Keratinocyte (primary cell): ENCODE data around the gene PRKCA. TPM values are rescaled to one million over a fixed set of nuclear protein-coding genes. Genes with fewer than 3 reads are reported as not detected.

Experiments
- DNase-seq: peaks from one replicate; pipeline ENCODE4 v3.0.0-alpha.2; 2011; ENCODE audit warnings: low read depth, missing footprints, low spot score
- FAIRE-seq: peaks from 2 replicates; lab custom pipeline; 2011; peaks lifted over from hg19 to GRCh38; lab: Jason Lieb, UNC
- H2AFZ ChIP-seq: 2 replicates; pipeline ENCODE4 v1.6.0; 2012; ENCODE audit warnings: low read length, control low read depth, inconsistent platforms; ENCODE audit not compliant: control insufficient read depth
- H3K27ac ChIP-seq: 2 replicates; pipeline ENCODE4 v1.5.1; 2011; ENCODE audit warnings: low read length; ENCODE audit not compliant: control insufficient read depth, insufficient read depth
- H3K27me3 ChIP-seq: 3 replicates; pipeline ENCODE4 v1.6.0; 2011; ENCODE audit warnings: low read length; ENCODE audit not compliant: control insufficient read depth, insufficient read depth; ENCODE audit errors: extremely low read depth
- H3K36me3 ChIP-seq, 2 experiments: 2 replicates in 1 of 2; 3 replicates in 1 of 2; pipeline ENCODE4 v1.5.1; 2011; ENCODE audit warnings: low read length in 2 of 2, mild to moderate bottlenecking in 1 of 2; ENCODE audit not compliant: control insufficient read depth in 2 of 2, insufficient read depth in 2 of 2; ENCODE audit errors: extremely low read depth in 1 of 2
- H3K4me1 ChIP-seq: 3 replicates; pipeline ENCODE4 v1.5.1; 2011; ENCODE audit warnings: low read length; ENCODE audit not compliant: control insufficient read depth, insufficient read depth; ENCODE audit errors: extremely low read depth
- H3K4me2 ChIP-seq: 3 replicates; pipeline ENCODE4 v1.6.0; 2011; ENCODE audit warnings: low read depth, low read length; ENCODE audit not compliant: control insufficient read depth, insufficient read depth; ENCODE audit errors: extremely low read depth
- H3K4me3 ChIP-seq, 3 experiments: fragments of 200-600 bp in 1 of 3; sonication (generic) in 1 of 3; 2 replicates in 2 of 3; 3 replicates in 1 of 3; pipeline ENCODE4 v1.5.1; 2011 to 2016; ENCODE audit warnings: low read length in 3 of 3, mild to moderate bottlenecking in 3 of 3, control low read depth in 2 of 3, inconsistent platforms in 1 of 3, low read depth in 1 of 3, mixed read lengths in 1 of 3, mixed run types in 1 of 3, moderate library complexity in 1 of 3; ENCODE audit not compliant: control insufficient read depth in 2 of 3, insufficient read depth in 2 of 3; ENCODE audit errors: extremely low read depth in 1 of 3
- H3K79me2 ChIP-seq: 2 replicates; pipeline ENCODE4 v1.6.0; 2012; ENCODE audit warnings: low read length; ENCODE audit not compliant: control insufficient read depth, insufficient read depth
- H3K9ac ChIP-seq: 3 replicates; pipeline ENCODE4 v1.6.0; 2011; ENCODE audit warnings: low read length; ENCODE audit not compliant: control insufficient read depth, insufficient read depth; ENCODE audit errors: extremely low read depth
- H3K9me1 ChIP-seq: 3 replicates; pipeline ENCODE4 v1.6.0; 2011; ENCODE audit warnings: low read length; ENCODE audit not compliant: control insufficient read depth, insufficient read depth; ENCODE audit errors: extremely low read depth
- H3K9me3 ChIP-seq: 2 replicates; pipeline ENCODE4 v1.5.1; 2012; ENCODE audit warnings: low read depth, low read length; ENCODE audit not compliant: control insufficient read depth
- H4K20me1 ChIP-seq: 3 replicates; pipeline ENCODE4 v1.6.0; 2011; ENCODE audit warnings: low read length; ENCODE audit not compliant: control insufficient read depth, insufficient read depth; ENCODE audit errors: extremely low read depth
- CTCF ChIP-seq, 3 experiments: IDR thresholded peaks in 1 of 3; conservative IDR thresholded peaks in 1 of 3; optimal IDR thresholded peaks in 1 of 3; 2 replicates in 2 of 3; 3 replicates in 1 of 3; pipeline versions ENCODE3 to v1.5.1; 2011; ENCODE audit warnings: low read length in 3 of 3, mild to moderate bottlenecking in 3 of 3, moderate library complexity in 2 of 3, control low read depth in 1 of 3, inconsistent platforms in 1 of 3; ENCODE audit not compliant: insufficient read depth in 2 of 3; ENCODE audit errors: extremely low read depth in 1 of 3
- EZH2 ChIP-seq: IDR thresholded peaks from one replicate; pipeline ENCODE4 v1.6.1; 2012; ENCODE audit warnings: inconsistent platforms, mild to moderate bottlenecking, low read length, moderate library complexity
- dilution Hi-C: fragments of 300-500 bp; cut with MboI; formaldehyde crosslinking; loops from one replicate; pipeline ENCODE4 v1.7.0; 2020; ENCODE audit warnings: low sequenced_read_pairs; ENCODE audit not compliant: extremely low pct_ligation_motif_present
- polyA plus RNA-seq, 5 experiments: library from polyadenylated mRNA; depleted of rRNA in 3 of 5; stranded (reverse) in 3 of 5; stranded (forward) in 1 of 5; unstranded in 1 of 5; fragments of >200 nt; gene quantifications; 1 replicate in 1 of 5; 2 replicates in 3 of 5; 3 replicates in 1 of 5; pipeline versions ENCODE4 v1.2.1 to v1.2.3, GENCODE V29; 2011 to 2012; ENCODE audit warnings: missing spikeins in 2 of 5, low read depth in 1 of 5, low replicate concordance in 1 of 5

The PRKCA gene
- polyA plus RNA-seq, 1 donor (not counting 4 experiments of a cell fraction or from before 2014, with no cell fraction given): 3.6 TPM

- DNase-seq (no peak), FAIRE-seq (no peak)
- Histone ChIP-seq H3K4me1 (peaks cover 9% of the 10 kb centered on the region), H2AFZ (no peak overlapping the region), H3K9ac (no peak overlapping the region), H3K9me1 (no peaks in the 10 kb centered on the region), H3K9me3 (no peaks in the 10 kb centered on the region), H3K36me3 (no peaks in the 10 kb centered on the region), H3K4me2 (no peak overlapping the region), H3K27me3 (no peaks in the 10 kb centered on the region), H3K4me3 (no peak overlapping the region), H3K79me2 (no peaks in the 10 kb centered on the region), H4K20me1 (no peaks in the 10 kb centered on the region), H3K27ac (no peak overlapping the region)
- dilution Hi-C loops: no loop called here
- no peak for TF ChIP-seq EZH2
- TF ChIP-seq CTCF (optimal IDR thresholded peaks at IDR 0.05 in 1 of 3, IDR thresholded peaks at IDR 0.05 in 1 of 3, conservative IDR thresholded peaks at IDR 0.05 in 1 of 3; ENCODE audit: extremely low read depth in 1 of 3, insufficient read depth in 2 of 3, low read length in 3 of 3): no peak
Measured at GRCh38 chr17:66751771-66752170, 449.4 kb downstream of the PRKCA start.

- Histone ChIP-seq H3K27ac (no peak overlapping the region), H2AFZ (no peak overlapping the region), H4K20me1 (no peaks in the 10 kb centered on the region), H3K79me2 (no peaks in the 10 kb centered on the region), H3K4me3 (no peak overlapping the region), H3K9ac (no peak overlapping the region), H3K36me3 (no peaks in the 10 kb centered on the region), H3K9me1 (no peaks in the 10 kb centered on the region), H3K4me1 (peaks cover 9% of the 10 kb centered on the region), H3K4me2 (no peak overlapping the region), H3K27me3 (no peaks in the 10 kb centered on the region), H3K9me3 (no peaks in the 10 kb centered on the region)
- dilution Hi-C loops: no loop called here
- DNase-seq (no peak), FAIRE-seq (no peak)
- TF ChIP-seq EZH2: no peak
- no peak for TF ChIP-seq CTCF (optimal IDR thresholded peaks at IDR 0.05 in 1 of 3, IDR thresholded peaks at IDR 0.05 in 1 of 3, conservative IDR thresholded peaks at IDR 0.05 in 1 of 3; ENCODE audit: extremely low read depth in 1 of 3, insufficient read depth in 2 of 3, low read length in 3 of 3)
Measured at GRCh38 chr17:66752411-66752810, 450.0 kb downstream of the PRKCA start.
